ENCODE results near the gene YEATS2.

Gene YEATS2

DNA sequence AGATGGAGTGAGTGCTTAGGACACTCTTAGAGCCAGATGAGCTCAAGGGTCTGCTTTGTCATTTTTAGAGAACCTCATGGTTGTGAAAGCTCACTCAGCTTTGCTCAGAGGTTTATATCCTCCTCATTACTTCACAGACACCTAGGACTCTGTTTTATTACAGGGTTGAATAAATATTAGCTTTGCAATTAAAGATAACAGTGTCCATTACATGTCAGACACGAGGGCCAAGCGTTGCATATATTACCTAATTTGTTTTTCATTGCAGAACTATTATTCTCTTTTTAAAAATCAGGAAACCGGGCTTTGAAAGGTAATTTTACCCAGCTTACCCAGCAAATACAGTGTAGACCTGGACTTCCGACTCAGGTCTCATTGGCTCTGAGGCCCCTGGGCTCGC is 111.7 kb downstream of the YEATS2 start:
- CTCF ChIA-PET, result interaction anchor here (1.0 to 1.2 kb wide), 2 partner anchors 8 to 76 kb away, joined by 3 read pairs; no protein-coding TSS in a partner anchor
- DNase-seq (ENCODE audit: low read depth, low spot score), result no peak
- no peak overlapping the region for H3K4me3 ChIP-seq (ENCODE audit: low read depth, low read length)
- no peak for TF ChIP-seq CTCF (IDR thresholded peaks at IDR 0.05; ENCODE audit: insufficient read depth, low read length, missing control alignments)
- POLR2A ChIA-PET, result no interaction called here

DNA sequence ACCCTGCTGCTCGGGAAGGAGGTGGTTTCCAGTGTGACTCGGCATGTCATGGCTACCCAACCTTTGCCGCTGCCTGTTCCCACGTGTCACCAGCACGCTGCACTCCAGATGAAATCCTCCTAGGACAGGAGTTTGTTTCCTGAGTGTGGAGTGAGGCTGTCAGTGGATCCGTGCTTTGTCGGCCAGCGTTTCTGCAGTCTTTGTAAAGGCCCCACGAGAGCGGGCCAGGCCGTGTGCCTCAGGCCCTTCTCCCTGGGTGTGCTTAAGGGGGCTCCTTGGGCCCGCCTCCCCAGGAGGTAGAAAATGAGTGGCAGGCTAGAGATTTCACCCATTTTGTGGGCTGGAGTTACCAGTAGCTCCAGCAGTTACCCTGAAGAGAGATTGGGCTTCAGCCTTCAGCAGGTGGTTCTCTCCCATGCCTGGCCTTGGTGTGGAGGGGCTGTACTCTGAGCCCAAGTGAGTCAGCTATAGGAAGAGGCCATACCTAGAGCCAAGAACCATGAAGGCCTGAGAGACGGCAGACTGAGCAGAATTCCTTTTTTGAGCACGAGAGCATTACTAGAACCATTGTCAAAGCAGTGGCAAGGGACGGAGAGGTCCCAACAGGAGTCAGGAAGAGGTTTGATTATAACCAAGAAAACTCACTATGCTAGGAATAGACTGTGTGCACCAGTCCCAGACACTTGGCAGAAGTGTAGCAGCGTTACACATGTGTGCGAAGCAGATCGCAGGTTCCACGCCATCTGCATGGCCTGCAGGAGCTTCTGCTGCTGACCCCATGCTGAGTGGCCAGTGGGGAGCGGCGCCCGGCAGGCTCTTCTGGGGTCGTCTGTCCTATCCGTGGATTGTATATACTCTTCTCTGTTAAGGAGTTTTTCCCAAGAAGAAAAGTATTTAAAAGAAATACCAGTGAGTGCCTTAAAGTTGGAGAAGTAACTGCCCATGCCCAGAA is 113.3 kb downstream of the YEATS2 start:
- no peak overlapping the region for H3K4me3 ChIP-seq (ENCODE audit: low read depth, low read length)
- TF ChIP-seq CTCF (IDR thresholded peaks at IDR 0.05; ENCODE audit: insufficient read depth, low read length, missing control alignments), result no peak
- DNase-seq (ENCODE audit: low read depth, low spot score), result no peak
- POLR2A ChIA-PET, result no interaction called here
- CTCF ChIA-PET, result no interaction called here

GRCh38 chr3:183811638-183812037 is 114.0 kb downstream of the YEATS2 start:
- POLR2A ChIA-PET, result no interaction called here
- no peak for TF ChIP-seq CTCF (IDR thresholded peaks at IDR 0.05; ENCODE audit: insufficient read depth, low read length, missing control alignments)
- CTCF ChIA-PET, result no interaction called here
- H3K4me3 ChIP-seq (ENCODE audit: low read depth, low read length), result no peak overlapping the region
- no peak for DNase-seq (ENCODE audit: low read depth, low spot score)

- POLR2A ChIA-PET, result no interaction called here
- CTCF ChIA-PET, result interaction anchor here (1.6 kb wide), 1 partner anchor 10 kb away, joined by 6 read pairs; no protein-coding TSS in a partner anchor
- TF ChIP-seq CTCF (IDR thresholded peaks at IDR 0.05; ENCODE audit: insufficient read depth, low read length, missing control alignments), result no peak
- no peak overlapping the region for H3K4me3 ChIP-seq (ENCODE audit: low read depth, low read length)
- no peak for DNase-seq (ENCODE audit: low read depth, low spot score)
Observed at GRCh38 chr3:183812761-183813445, 115.3 kb downstream of the YEATS2 start.

DNA sequence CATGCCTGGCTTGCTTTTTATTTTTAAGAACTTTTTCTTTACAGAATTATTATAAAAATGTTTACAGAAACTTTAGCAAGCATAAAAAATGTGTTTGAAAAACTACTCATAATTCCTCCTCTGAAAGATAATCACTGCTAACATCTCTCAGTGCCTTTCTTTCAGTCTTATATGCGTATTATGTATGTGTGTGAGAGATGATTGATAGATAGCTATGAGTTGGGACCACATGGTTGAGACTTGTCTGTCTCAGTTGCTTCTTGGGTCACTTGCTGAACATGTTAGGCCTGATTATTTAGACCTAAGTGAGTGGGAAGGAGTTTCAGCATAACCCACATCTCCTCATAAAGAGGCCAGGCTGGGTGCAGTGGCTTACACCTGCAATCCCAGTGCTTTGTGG is 116.6 kb downstream of the YEATS2 start:
- ChIA-PET POLR2A (no interaction called here), CTCF (interaction anchor here (0.8 kb wide), 1 partner anchor 13 kb away, joined by 4 read pairs; no protein-coding TSS in a partner anchor)
- no peak for TF ChIP-seq CTCF (IDR thresholded peaks at IDR 0.05; ENCODE audit: insufficient read depth, low read length, missing control alignments)
- DNase-seq (ENCODE audit: low read depth, low spot score), result no peak
- H3K4me3 ChIP-seq (ENCODE audit: low read depth, low read length), result no peak overlapping the region

- ChIA-PET CTCF (interaction anchor here (1.2 to 2.4 kb wide), 3 partner anchors 10 to 69 kb away, joined by 3 to 6 read pairs (median 5); partner anchors contain the start of genes MAP6D1 and PARL), POLR2A (interaction anchor here (0.7 kb wide), 1 partner anchor 631 kb away, joined by 4 read pairs; no protein-coding TSS in a partner anchor)
- DNase-seq (ENCODE audit: low read depth, low spot score), result no peak
Observed at GRCh38 chr3:183815563-183815940, 118.0 kb downstream of the YEATS2 start.

More at GRCh38 chr3:183815563-183815940, 118.0 kb downstream of the YEATS2 start:
- no peak for TF ChIP-seq CTCF (IDR thresholded peaks at IDR 0.05; ENCODE audit: insufficient read depth, low read length, missing control alignments)
- H3K4me3 ChIP-seq (ENCODE audit: low read depth, low read length), result no peak overlapping the region

All from AG04449 (cell line).